GM12878 (cell line): ENCODE data around the gene TIE1. TPM values are rescaled to one million over a fixed set of nuclear protein-coding genes. Genes with fewer than 3 reads are reported as not detected.
A peak's percentile ranks its signal among the peaks of the same experiment; 100 is the strongest.

Source experiments
- ATAC-seq: fragments of 200-7000 bp; cut with Tn5 transposase; 3 replicates; pipeline ENCODE4 v1.9.1; 2020; ENCODE audit warnings: mild to moderate bottlenecking, moderate library complexity
- BruUV-seq: library from RNA; stranded (reverse); fragments of 400-500 nt; replicated peaks from 2 replicates; lab custom pipeline; 2021; lab: Mats Ljungman, UMichigan
- CTCF ChIA-PET: fragments of 300-600 bp; sonication (Branson Sonifier 250); formaldehyde crosslinking; extraction: SDS; loops from one replicate; lab custom pipeline; 2021; ENCODE audit warnings: inconsistent platforms; lab: Yijun Ruan, JAX
- POLR2A ChIA-PET: fragments of 350-600 bp; formaldehyde crosslinking; extraction: SDS; loops from one replicate; lab custom pipeline; 2021; ENCODE audit warnings: inconsistent platforms; lab: Charles Lee
- RAD21 ChIA-PET: fragments of 300-600 bp; sonication (Branson Sonifier 250); formaldehyde crosslinking; loops from one replicate; lab custom pipeline; 2023; ENCODE audit warnings: antibody characterized with exemption; ENCODE audit not compliant: unreplicated experiment; lab: Charles Lee
- SMC1A ChIA-PET: fragments of 300-600 bp; sonication (Branson Sonifier 250); formaldehyde crosslinking; loops from one replicate; lab custom pipeline; 2023; ENCODE audit not compliant: unreplicated experiment, uncharacterized antibody; lab: Charles Lee
- DNase-seq: peaks from one replicate; pipeline ENCODE4 v3.0.0-alpha.2; 2011; ENCODE audit warnings: low read depth, low spot score
- FAIRE-seq: peaks from 3 replicates; lab custom pipeline; 2011; peaks lifted over from hg19 to GRCh38; lab: Jason Lieb, UNC
- H2AFZ ChIP-seq: 2 replicates; pipeline ENCODE4 v1.6.0; 2011; ENCODE audit warnings: low read depth, low read length, control low read depth; ENCODE audit not compliant: control insufficient read depth
- H3K27ac ChIP-seq: 2 replicates; pipeline ENCODE4 v1.5.1; 2011; ENCODE audit warnings: control low read depth; ENCODE audit not compliant: control insufficient read depth, insufficient read depth
- H3K27me3 ChIP-seq, 2 experiments: replicated peaks in 1 of 2; 2 replicates each; pipeline versions ENCODE4 v1.6.0 to v1.6.1; 2011; ENCODE audit warnings: low read length in 1 of 2; ENCODE audit not compliant: control insufficient read depth in 2 of 2, insufficient read depth in 2 of 2
- H3K36me3 ChIP-seq, 2 experiments: 2 replicates each; pipeline ENCODE4 v1.5.1; 2011; ENCODE audit warnings: low read length in 1 of 2; ENCODE audit not compliant: control insufficient read depth in 2 of 2, insufficient read depth in 2 of 2
- H3K4me1 ChIP-seq: 2 replicates; pipeline ENCODE4 v1.6.1; 2011; ENCODE audit warnings: mild to moderate bottlenecking, low read length, moderate library complexity, mixed read lengths; ENCODE audit not compliant: control insufficient read depth, insufficient read depth
- H3K4me2 ChIP-seq: 2 replicates; pipeline ENCODE4 v1.6.0; 2011; ENCODE audit warnings: control low read depth; ENCODE audit not compliant: control insufficient read depth, insufficient read depth
- H3K4me3 ChIP-seq: fragments of 200-600 bp; sonication (generic); 2 replicates; pipeline ENCODE4 v1.5.1; 2016
- H3K79me2 ChIP-seq: 2 replicates; pipeline ENCODE4 v1.6.0; 2011; ENCODE audit warnings: low read length; ENCODE audit not compliant: control insufficient read depth, insufficient read depth
- H3K9ac ChIP-seq: 2 replicates; pipeline ENCODE4 v1.8.0; 2011; ENCODE audit warnings: low read length, control low read depth, mixed read lengths; ENCODE audit not compliant: control insufficient read depth, insufficient read depth
- H3K9me3 ChIP-seq: replicated peaks from 3 replicates; pipeline ENCODE4 v1.5.1; 2011; ENCODE audit warnings: mild to moderate bottlenecking, low read length; ENCODE audit not compliant: control insufficient read depth, insufficient read depth
- H4K20me1 ChIP-seq: 2 replicates; pipeline ENCODE4 v1.6.0; 2011; ENCODE audit not compliant: control insufficient read depth, insufficient read depth
- BACH1 ChIP-seq: fragments of 450-650 bp; IDR thresholded peaks from 2 replicates; pipeline ENCODE4 v1.6.1; 2017; ENCODE audit warnings: mild to moderate bottlenecking, borderline replicate concordance
- ESRRA ChIP-seq: IDR thresholded peaks from 2 replicates; pipeline ENCODE4 v1.6.1; 2012; ENCODE audit warnings: mild to moderate bottlenecking, low read length, improper control_type of control experiment
- MTA3 ChIP-seq: IDR thresholded peaks from 2 replicates; pipeline ENCODE4 v1.6.1; 2012; ENCODE audit warnings: low read length, inconsistent platforms, borderline replicate concordance
- PML ChIP-seq: IDR thresholded peaks from 2 replicates; pipeline ENCODE4 v1.6.1; 2012; ENCODE audit warnings: low read length, inconsistent platforms
- POLR2A ChIP-seq: IDR thresholded peaks from 2 replicates; pipeline ENCODE4 v1.6.1; 2011; ENCODE audit warnings: low read depth, mild to moderate bottlenecking, low read length
- SIX5 ChIP-seq: IDR thresholded peaks from 2 replicates; pipeline ENCODE4 v1.6.1; 2011; ENCODE audit warnings: mild to moderate bottlenecking, low read depth, low read length, moderate library complexity; ENCODE audit not compliant: severe bottlenecking
- SMAD5 ChIP-seq: IDR thresholded peaks from 2 replicates; pipeline ENCODE4 v1.6.1; 2016; ENCODE audit warnings: antibody characterized with exemption, low read depth
- TAF1 ChIP-seq: IDR thresholded peaks from 2 replicates; pipeline ENCODE4 v1.6.1; 2011; ENCODE audit warnings: mild to moderate bottlenecking, low read depth, low read length, borderline replicate concordance
- ZNF207 ChIP-seq: fragments of 450-650 bp; IDR thresholded peaks from 2 replicates; pipeline ENCODE4 v1.6.1; 2014; ENCODE audit warnings: antibody characterized with exemption, mild to moderate bottlenecking, borderline replicate concordance
- WGBS: methylation state at CpG from one replicate; pipeline ENCODE4 v1.1.6; 2016; ENCODE audit warnings: low lambda C conversion rate; ENCODE audit not compliant: insufficient replicate concordance, insufficient coverage; ENCODE audit errors: missing lambda C conversion rate; 5-methylcytosine and 5-hydroxymethylcytosine counted together
- in situ Hi-C: fragments of 300-500 bp; cut with MboI; formaldehyde crosslinking; loops from 9 replicates; pipeline ENCODE4 v1.14.3; 2018; ENCODE audit warnings: mixed read lengths
- intact Hi-C: fragments of 100-400 bp; cut with micrococcal nuclease; formaldehyde crosslinking; loops from one replicate; pipeline ENCODE4 v1.14.2; 2022; ENCODE audit not compliant: unreplicated experiment
- polyA plus RNA-seq, 11 experiments: library from polyadenylated mRNA; depleted of rRNA in 4 of 11; unstranded in 6 of 11; stranded (reverse) in 5 of 11; fragments of >200 nt; fragmentation: Nextera tagmentation in 4 of 11; fragmentation: Illumina TruSeq in 1 of 11; extraction: Ambion mirVana in 4 of 11; extraction: Trizol in 1 of 11; gene quantifications; 1 replicate in 1 of 11; 2 replicates in 10 of 11; pipeline versions ENCODE4 v1.2.1 to v1.2.3, GENCODE V29; 2011 to 2016; ENCODE audit warnings: inconsistent platforms in 2 of 11, missing spikeins in 2 of 11, low read depth in 1 of 11
- total RNA-seq, 4 experiments: library from RNA; depleted of rRNA in 3 of 4; stranded (reverse); fragments of >200 nt in 3 of 4; fragmentation: Illumina TruSeq in 1 of 4; extraction: Trizol in 1 of 4; gene quantifications; 2 replicates each; pipeline versions ENCODE4 v1.2.1 to v1.2.3, GENCODE V29; 2013 to 2021

The TIE1 gene
- total and polyA plus RNA-seq, 10 of the 15 experiments (the other 5 are each of a cell fraction or from before 2014, with no cell fraction given) = 0.26 to 3.9 (median 1.3) TPM

GRCh38 chr1:43363283-43363934 lies 62.6 kb downstream of the TIE1 start:
- no peak overlapping the region for H3K4me2 ChIP-seq
- FAIRE-seq = no peak
- H3K79me2 ChIP-seq = peaks cover 61% of the 10 kb centered on the region
- H3K9ac ChIP-seq = no peak overlapping the region
- ChIA-PET POLR2A (interaction anchor here (0.6 to 1.2 kb wide), 6 partner anchors 8 to 1038 kb away, joined by 3 to 5 read pairs (median 3); partner anchors contain the start of genes MED8 and SZT2), RAD21 (no interaction called here), SMC1A (interaction anchor here (1.0 kb wide), 1 partner anchor 121 kb away, joined by 3 read pairs; no protein-coding TSS in a partner anchor), CTCF (interaction anchor here (1.1 kb wide), 1 partner anchor 125 kb away, joined by 3 read pairs; no protein-coding TSS in a partner anchor)
- no peak for ATAC-seq
- in situ Hi-C loops = no loop called here
- no peak overlapping the region for H3K27ac ChIP-seq
- H2AFZ ChIP-seq = no peak overlapping the region
- H3K4me1 ChIP-seq = peaks cover 15% of the 10 kb centered on the region
- H3K27me3 ChIP-seq = no peaks in the 10 kb centered on the region
- H3K9me3 ChIP-seq = no peaks in the 10 kb centered on the region
- intact Hi-C loops = no loop called here
- no peaks in the 10 kb centered on the region for H4K20me1 ChIP-seq
- TF ChIP-seq SIX5 (no peak), SMAD5 (no peak), POLR2A (peak; percentile 71), MTA3 (0 out of 2 replicates have a peak, but pooled peaks have one; percentile 23)
- H3K36me3 ChIP-seq = peaks cover 15 to 27% of the 10 kb centered on the region in 2 experiments
- 54% methylated on average over 8 of the region's 9 CpGs for WGBS
- no peak for DNase-seq
- H3K4me3 ChIP-seq = no peak overlapping the region
- no TSS peak for BruUV-seq

GRCh38 chr1:43363935-43364525 lies 63.2 kb downstream of the TIE1 start:
- DNase-seq (no peak), FAIRE-seq (no peak), ATAC-seq (no peak)
- no peak overlapping the region for H3K4me2 ChIP-seq
- H3K9me3 ChIP-seq = no peaks in the 10 kb centered on the region
- peaks cover 15 to 27% of the 10 kb centered on the region in 2 experiments for H3K36me3 ChIP-seq
- H4K20me1 ChIP-seq = no peaks in the 10 kb centered on the region
- H2AFZ ChIP-seq = no peak overlapping the region
- TF ChIP-seq PML (no peak), ESRRA (no peak), ZNF207 (no peak), TAF1 (no peak), BACH1 (no peak)
- ChIA-PET RAD21 (no interaction called here), SMC1A (interaction anchor here (1.0 kb wide), 1 partner anchor 121 kb away, joined by 3 read pairs; no protein-coding TSS in a partner anchor), POLR2A (interaction anchor here (0.6 to 1.2 kb wide), 5 partner anchors 8 to 1038 kb away, joined by 3 to 5 read pairs (median 3); partner anchors contain the start of genes MED8 and SZT2), CTCF (interaction anchor here (1.1 kb wide), 1 partner anchor 125 kb away, joined by 3 read pairs; no protein-coding TSS in a partner anchor)
- H3K9ac ChIP-seq = no peak overlapping the region
- H3K27ac ChIP-seq = no peak overlapping the region
- no TSS peak for BruUV-seq
- peaks cover 17% of the 10 kb centered on the region for H3K4me1 ChIP-seq
- WGBS = 77% methylated on average over 5 of the region's 5 CpGs
- H3K4me3 ChIP-seq = no peak overlapping the region
- no peaks in the 10 kb centered on the region for H3K27me3 ChIP-seq
- H3K79me2 ChIP-seq = peaks cover 64% of the 10 kb centered on the region
- intact Hi-C loops (no loop called here), in situ Hi-C loops (no loop called here)
